ENCODE data around the gene SSH3. TPM values are rescaled to one million over a fixed set of nuclear protein-coding genes. Genes with fewer than 3 reads are reported as not detected.

The SSH3 gene
- total RNA-seq, 1 experiment from 2014 or later: 57.8 TPM

- no peaks in the 10 kb centered on the region for H3K27me3 ChIP-seq (ENCODE audit: insufficient read depth, low read length)
- intact Hi-C loops (cut with micrococcal nuclease): no loop called here
- peaks cover 8 to 18% of the 10 kb centered on the region in 2 experiments; a peak in 3 of 4 replicates for H3K4me1 ChIP-seq (ENCODE audit: control insufficient read depth in 1 of 2, insufficient read depth in 2 of 2, low read length in 2 of 2)
- CTCF ChIA-PET: interaction anchor here (1.2 to 1.7 kb wide), 2 partner anchors 9 kb away, joined by 3 to 6 read pairs; no protein-coding TSS in a partner anchor
- H3K9me3 ChIP-seq (ENCODE audit: control insufficient read depth in 1 of 2, insufficient read depth in 1 of 2, low read depth in 1 of 2, low read length in 2 of 2): no peaks in the 10 kb centered on the region
- peaks cover 2 to 15% of the 10 kb centered on the region in 2 experiments; a peak in 1 of 4 replicates for H3K36me3 ChIP-seq (ENCODE audit: control insufficient read depth in 1 of 2, insufficient read depth in 2 of 2, low read length in 2 of 2)
- H4K20me1 ChIP-seq (ENCODE audit: insufficient read depth): no peaks in the 10 kb centered on the region
- no TSS peak for BruUV-seq (replicated peaks)
- no peak for TF ChIP-seq CBX3 (IDR thresholded peaks at IDR 0.05; ENCODE audit: low read depth)
- TF ChIP-seq ATF3 (IDR thresholded peaks at IDR 0.05): no peak
- no peak for TF ChIP-seq ELF1 (IDR thresholded peaks at IDR 0.05; ENCODE audit: borderline replicate concordance, low read depth)
- peaks cover 90% of the 10 kb centered on the region for H3K79me2 ChIP-seq (ENCODE audit: insufficient read depth, low read length)
- no peaks in the 10 kb centered on the region for H3K9me2 ChIP-seq (ENCODE audit: insufficient read depth)
- H3K4me3 ChIP-seq (replicated peaks in 1 of 2; ENCODE audit: low read depth in 1 of 2, low read length in 2 of 2): no peak overlapping the region
- H3K4me2 ChIP-seq (ENCODE audit: low read length): no peak overlapping the region
- POLR2A ChIA-PET: interaction anchor here (0.8 kb wide), 1 partner anchor 31 kb away, joined by 3 read pairs; no protein-coding TSS in a partner anchor
- H3K27ac ChIP-seq (ENCODE audit: low read depth, low read length): no peak overlapping the region
- H2AFZ ChIP-seq (ENCODE audit: low read depth, low read length, poor library complexity, severe bottlenecking): no peak overlapping the region
- ATAC-seq (no peak), DNase-seq (ENCODE audit: low read depth, low spot score) (no peak)
- H3K9ac ChIP-seq (ENCODE audit: low read length): no peak overlapping the region
- RAD21 ChIA-PET (ENCODE audit: low non-redundant PET in 1 of 2, low total read pairs in 2 of 2, uncharacterized antibody in 2 of 2, unreplicated experiment in 2 of 2): no interaction called here
These were observed 32.8 kb upstream of the SSH3 start for GRCh38 chr11:67270256-67271204.

- Histone ChIP-seq H3K4me3 (replicated peaks in 1 of 2; ENCODE audit: low read depth in 1 of 2, low read length in 2 of 2) (no peak overlapping the region), H3K36me3 (ENCODE audit: control insufficient read depth in 1 of 2, insufficient read depth in 2 of 2, low read length in 2 of 2) (peaks cover 2 to 15% of the 10 kb centered on the region in 2 experiments; a peak in 1 of 4 replicates), H3K9me3 (ENCODE audit: control insufficient read depth in 1 of 2, insufficient read depth in 1 of 2, low read depth in 1 of 2, low read length in 2 of 2) (no peaks in the 10 kb centered on the region), H3K4me2 (ENCODE audit: low read length) (no peak overlapping the region), H3K27me3 (ENCODE audit: insufficient read depth, low read length) (no peaks in the 10 kb centered on the region), H3K9me2 (ENCODE audit: insufficient read depth) (no peaks in the 10 kb centered on the region), H3K27ac (ENCODE audit: low read depth, low read length) (no peak overlapping the region), H4K20me1 (ENCODE audit: insufficient read depth) (no peaks in the 10 kb centered on the region), H2AFZ (ENCODE audit: low read depth, low read length, poor library complexity, severe bottlenecking) (no peak overlapping the region), H3K9ac (ENCODE audit: low read length) (no peak overlapping the region), H3K4me1 (ENCODE audit: control insufficient read depth in 1 of 2, insufficient read depth in 2 of 2, low read length in 2 of 2) (peaks cover 5 to 14% of the 10 kb centered on the region in 2 experiments; a peak in 3 of 4 replicates), H3K79me2 (ENCODE audit: insufficient read depth, low read length) (peaks cover 97% of the 10 kb centered on the region)
- intact Hi-C loops (cut with micrococcal nuclease): no loop called here
- BruUV-seq (replicated peaks): no TSS peak
- ChIA-PET CTCF (interaction anchor here (1.7 kb wide), 1 partner anchor 9 kb away, joined by 6 read pairs; no protein-coding TSS in a partner anchor), RAD21 (ENCODE audit: low non-redundant PET in 1 of 2, low total read pairs in 2 of 2, uncharacterized antibody in 2 of 2, unreplicated experiment in 2 of 2) (no interaction called here), POLR2A (interaction anchor here (0.8 kb wide), 1 partner anchor 31 kb away, joined by 3 read pairs; no protein-coding TSS in a partner anchor)
- DNase-seq (ENCODE audit: low read depth, low spot score) (no peak), ATAC-seq (no peak)
- TF ChIP-seq YY1 (IDR thresholded peaks at IDR 0.05; ENCODE audit: extremely low read depth, insufficient replicate concordance, low read depth, low read length): no peak
- TF ChIP-seq MAX (IDR thresholded peaks at IDR 0.05): no peak
- no peak for TF ChIP-seq CEBPB (IDR thresholded peaks at IDR 0.05; ENCODE audit: low read depth)
- TF ChIP-seq CTCF (IDR thresholded peaks at IDR 0.05 in 2 of 3, conservative IDR thresholded peaks at IDR 0.05 in 1 of 3; ENCODE audit: borderline replicate concordance in 1 of 3, insufficient read depth in 1 of 3, low read depth in 2 of 3, low read length in 2 of 3): no peak
- no peak for TF ChIP-seq EGR1 (IDR thresholded peaks at IDR 0.05; ENCODE audit: low read depth)
- TF ChIP-seq ZBTB33 (IDR thresholded peaks at IDR 0.05; ENCODE audit: extremely low read depth, insufficient replicate concordance, low read length): no peak
- no peak for TF ChIP-seq ZNF274 (IDR thresholded peaks at IDR 0.05; ENCODE audit: low read depth, low read length)
- TF ChIP-seq POLR2A (IDR thresholded peaks at IDR 0.05; ENCODE audit: borderline replicate concordance, extremely low read depth, insufficient read depth, insufficient read length): no peak
- TF ChIP-seq SP1 (IDR thresholded peaks at IDR 0.05; ENCODE audit: low read depth): no peak
- no peak for TF ChIP-seq CBX3 (IDR thresholded peaks at IDR 0.05; ENCODE audit: low read depth)
- no peak for TF ChIP-seq POLR2AphosphoS5 (IDR thresholded peaks at IDR 0.05; ENCODE audit: low read depth, low read length)
These were observed 32.2 kb upstream of the SSH3 start for GRCh38 chr11:67271205-67271540.

Data from HCT116 (cell line).